Neural progenitor cell (in vitro differentiated cells): ENCODE data around the gene PRDX5.

Experiments
- CTCF ChIP-seq: fragments of 200-600 bp; sonication (generic); IDR thresholded peaks from 2 replicates; pipeline ENCODE4 v1.5.1; 2017; ENCODE audit warnings: antibody characterized with exemption, mild to moderate bottlenecking
- EZH2 ChIP-seq: fragments of 200-600 bp; sonication (generic); IDR thresholded peaks from 2 replicates; pipeline ENCODE4 v1.6.1; 2017; ENCODE audit warnings: antibody characterized with exemption, mild to moderate bottlenecking, moderate library complexity
- EZH2phosphoT487 ChIP-seq: fragments of 200-600 bp; sonication (generic); IDR thresholded peaks from 2 replicates; pipeline ENCODE4 v1.6.1; 2017; ENCODE audit warnings: antibody characterized with exemption

GRCh38 chr11:64286801-64287159 is 31.1 kb upstream of the PRDX5 start:
- TF ChIP-seq EZH2, result no peak
- no peak for TF ChIP-seq CTCF
- no peak for TF ChIP-seq EZH2phosphoT487
